ENCODE results near the gene CMSS1. TPM values are rescaled to one million over a fixed set of nuclear protein-coding genes. Genes with fewer than 3 reads are reported as not detected.

Gene CMSS1
- total and polyA plus RNA-seq, 2 donors (not counting 1 experiment from before 2014, with no cell fraction given): 7.3 to 22.8 TPM

DNA sequence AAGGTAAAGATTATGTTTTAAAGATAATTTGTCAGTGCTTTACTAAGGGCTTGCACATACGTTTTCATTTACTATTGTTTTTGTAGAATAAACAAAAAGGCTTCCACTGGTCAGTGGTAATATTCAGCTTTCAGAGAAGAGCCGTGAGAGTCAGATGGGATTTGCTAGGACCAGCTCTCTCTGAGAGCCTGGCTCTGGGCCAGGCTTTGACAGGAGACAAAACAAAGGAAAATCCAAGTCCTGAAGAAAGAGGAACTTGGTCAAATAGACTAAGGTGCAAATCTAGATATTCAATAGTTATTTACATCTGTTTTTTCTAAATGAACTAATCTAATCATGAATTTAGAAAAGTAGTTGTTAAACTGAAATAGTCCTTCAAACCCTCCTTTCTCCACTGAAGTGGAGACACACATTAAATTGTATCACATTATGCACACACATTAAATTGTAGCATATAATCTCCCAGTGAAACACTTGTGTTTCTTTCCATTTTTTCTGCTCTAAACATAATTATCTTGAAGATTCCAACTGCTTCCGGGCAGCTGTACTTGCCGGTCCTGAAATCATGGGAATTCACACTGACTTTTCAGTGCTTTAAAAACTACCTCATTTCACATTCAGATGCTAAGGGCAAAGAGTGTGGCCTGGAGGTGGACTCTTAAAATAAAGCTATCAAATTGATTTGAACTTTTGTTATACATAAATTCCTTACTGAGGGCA, 351.7 kb downstream of the CMSS1 start:
- POLR2A ChIA-PET: no interaction called here
- Histone ChIP-seq H4K20me1 (ENCODE audit: control insufficient read depth, insufficient read depth, low read length, poor library complexity, severe bottlenecking) (no peaks in the 10 kb centered on the region), H3K27me3 (replicated peaks in 1 of 4; ENCODE audit: control extremely low read depth in 1 of 4, control insufficient read depth in 3 of 4, insufficient read depth in 4 of 4, low read length in 3 of 4) (no peaks in the 10 kb centered on the region), H3K4me1 (ENCODE audit: control insufficient read depth in 2 of 2, insufficient read depth in 2 of 2, low read length in 2 of 2) (no peaks in the 10 kb centered on the region), H3K4me3 (ENCODE audit: control extremely low read depth in 1 of 5, extremely low read depth in 1 of 5, insufficient read depth in 1 of 5, low read depth in 2 of 5, low read length in 4 of 5) (no peak overlapping the region), H3K4me2 (replicated peaks; ENCODE audit: low read depth, low read length, poor library complexity, severe bottlenecking) (no peak overlapping the region), H3K9me3 (ENCODE audit: control extremely low read depth in 1 of 3, control insufficient read depth in 2 of 3, insufficient read depth in 1 of 3, low read length in 2 of 3) (no peaks in the 10 kb centered on the region), H3K79me2 (ENCODE audit: control insufficient read depth, insufficient read depth, low read length) (no peaks in the 10 kb centered on the region), H3K9ac (ENCODE audit: low read length) (no peak overlapping the region), H2AFZ (ENCODE audit: insufficient read depth, low read depth, low read length, poor library complexity, severe bottlenecking) (no peak overlapping the region), H3K36me3 (replicated peaks in 1 of 2; ENCODE audit: control extremely low read depth in 1 of 2, control insufficient read depth in 1 of 2, extremely low read depth in 1 of 2, insufficient read depth in 2 of 2, low read length in 1 of 2) (peaks cover 4 to 14% of the 10 kb centered on the region in 2 experiments), H3K27ac (ENCODE audit: low read length in 2 of 2) (no peak overlapping the region)
- Mint-ChIP-seq H3K9me3 (ENCODE audit: insufficient read depth) (no peaks in the 10 kb centered on the region), H3K4me1 (no peaks in the 10 kb centered on the region), H3K27ac (no peak overlapping the region), H3K27me3 (no peaks in the 10 kb centered on the region), H3K4me3 (no peak overlapping the region)
- intact Hi-C loops (cut with micrococcal nuclease): no loop called here
- no peak for TF ChIP-seq EZH2 (IDR thresholded peaks at IDR 0.05; ENCODE audit: borderline replicate concordance, insufficient read depth, low read depth, low read length, poor library complexity, severe bottlenecking)
- TF ChIP-seq, protein P1, sequence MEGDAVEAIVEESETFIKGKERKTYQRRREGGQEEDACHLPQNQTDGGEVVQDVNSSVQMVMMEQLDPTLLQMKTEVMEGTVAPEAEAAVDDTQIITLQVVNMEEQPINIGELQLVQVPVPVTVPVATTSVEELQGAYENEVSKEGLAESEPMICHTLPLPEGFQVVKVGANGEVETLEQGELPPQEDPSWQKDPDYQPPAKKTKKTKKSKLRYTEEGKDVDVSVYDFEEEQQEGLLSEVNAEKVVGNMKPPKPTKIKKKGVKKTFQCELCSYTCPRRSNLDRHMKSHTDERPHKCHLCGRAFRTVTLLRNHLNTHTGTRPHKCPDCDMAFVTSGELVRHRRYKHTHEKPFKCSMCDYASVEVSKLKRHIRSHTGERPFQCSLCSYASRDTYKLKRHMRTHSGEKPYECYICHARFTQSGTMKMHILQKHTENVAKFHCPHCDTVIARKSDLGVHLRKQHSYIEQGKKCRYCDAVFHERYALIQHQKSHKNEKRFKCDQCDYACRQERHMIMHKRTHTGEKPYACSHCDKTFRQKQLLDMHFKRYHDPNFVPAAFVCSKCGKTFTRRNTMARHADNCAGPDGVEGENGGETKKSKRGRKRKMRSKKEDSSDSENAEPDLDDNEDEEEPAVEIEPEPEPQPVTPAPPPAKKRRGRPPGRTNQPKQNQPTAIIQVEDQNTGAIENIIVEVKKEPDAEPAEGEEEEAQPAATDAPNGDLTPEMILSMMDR (IDR thresholded peaks at IDR 0.05): no peak
- DNase-seq (no peak), ATAC-seq (ENCODE audit: low read depth) (no peak)
- CTCF ChIA-PET: no interaction called here
- 20% methylated on average over 1 of the region's 4 CpGs for WGBS (ENCODE audit: insufficient coverage)

DNA sequence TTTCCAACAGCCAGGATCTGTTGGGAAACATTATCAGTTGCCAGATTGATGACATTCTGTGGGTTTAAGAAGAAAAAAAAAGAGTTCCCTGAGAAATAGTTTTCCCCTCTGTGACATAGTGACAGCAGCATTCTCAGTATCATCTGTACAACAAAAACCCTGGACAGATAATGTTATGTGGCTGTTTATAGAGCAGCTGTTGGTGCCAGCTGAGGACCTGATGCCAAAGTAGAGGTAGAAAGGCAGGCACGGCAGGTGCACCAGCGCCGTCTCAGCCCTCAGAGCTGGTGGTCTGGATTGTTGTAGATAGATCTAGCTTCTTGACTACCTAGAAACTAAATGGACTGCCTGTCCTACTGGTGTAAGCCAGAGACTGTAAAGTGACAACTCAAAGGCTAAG, 352.8 kb downstream of the CMSS1 start:
- WGBS (ENCODE audit: insufficient coverage): 96% methylated on average over 3 of the region's 3 CpGs
- H3K9me3 Mint-ChIP-seq (ENCODE audit: insufficient read depth): no peaks in the 10 kb centered on the region
- no peak overlapping the region for H3K4me3 ChIP-seq (ENCODE audit: control extremely low read depth in 1 of 5, extremely low read depth in 1 of 5, insufficient read depth in 1 of 5, low read depth in 2 of 5, low read length in 4 of 5)
- no peak overlapping the region for H3K4me3 Mint-ChIP-seq
- H3K4me1 Mint-ChIP-seq: no peaks in the 10 kb centered on the region
- intact Hi-C loops (cut with micrococcal nuclease): no loop called here
- no peak overlapping the region for H3K27ac ChIP-seq (ENCODE audit: low read length in 2 of 2)
- peaks cover 4 to 10% of the 10 kb centered on the region in 2 experiments for H3K36me3 ChIP-seq (replicated peaks in 1 of 2; ENCODE audit: control extremely low read depth in 1 of 2, control insufficient read depth in 1 of 2, extremely low read depth in 1 of 2, insufficient read depth in 2 of 2, low read length in 1 of 2)
- ChIA-PET POLR2A (no interaction called here), CTCF (no interaction called here)
- H3K27me3 Mint-ChIP-seq: no peaks in the 10 kb centered on the region
- no peaks in the 10 kb centered on the region for H3K4me1 ChIP-seq (ENCODE audit: control insufficient read depth in 2 of 2, insufficient read depth in 2 of 2, low read length in 2 of 2)
- no peaks in the 10 kb centered on the region for H4K20me1 ChIP-seq (ENCODE audit: control insufficient read depth, insufficient read depth, low read length, poor library complexity, severe bottlenecking)
- no peak overlapping the region for H3K4me2 ChIP-seq (replicated peaks; ENCODE audit: low read depth, low read length, poor library complexity, severe bottlenecking)
- H3K27me3 ChIP-seq (replicated peaks in 1 of 4; ENCODE audit: control extremely low read depth in 1 of 4, control insufficient read depth in 3 of 4, insufficient read depth in 4 of 4, low read length in 3 of 4): no peaks in the 10 kb centered on the region
- ATAC-seq (ENCODE audit: low read depth) (no peak), DNase-seq (no peak)
- H3K9ac ChIP-seq (ENCODE audit: low read length): no peak overlapping the region
- no peak overlapping the region for H2AFZ ChIP-seq (ENCODE audit: insufficient read depth, low read depth, low read length, poor library complexity, severe bottlenecking)
- no peak for TF ChIP-seq EZH2 (IDR thresholded peaks at IDR 0.05; ENCODE audit: borderline replicate concordance, insufficient read depth, low read depth, low read length, poor library complexity, severe bottlenecking)
- TF ChIP-seq, protein P1 (IDR thresholded peaks at IDR 0.05): no peak
- no peaks in the 10 kb centered on the region for H3K9me3 ChIP-seq (ENCODE audit: control extremely low read depth in 1 of 3, control insufficient read depth in 2 of 3, insufficient read depth in 1 of 3, low read length in 2 of 3)
- no peak overlapping the region for H3K27ac Mint-ChIP-seq
- no peaks in the 10 kb centered on the region for H3K79me2 ChIP-seq (ENCODE audit: control insufficient read depth, insufficient read depth, low read length)

All from B cell (primary cell).